Activated naive CD4-positive, alpha-beta T cell treated with anti-CD3 and anti-CD28 coated beads, Interleukin-2, amount 10 ng/mL, durations not matched to agents 7 days and 5 days (primary cell): ENCODE data around the gene PSMB8.

Source experiments
- CTCF ChIA-PET: fragments of 350-600 bp; sonication (Branson Sonifier 250); formaldehyde crosslinking; loops from one replicate; lab custom pipeline; 2021; ENCODE audit warnings: antibody characterized with exemption; lab: Charles Lee
- DNase-seq: peaks from one replicate; pipeline ENCODE4 v3.0.0-alpha.2; 2020
- H3K27ac Mint-ChIP-seq: one replicate; pipeline ENCODE4 v1.8.0; 2021; ENCODE audit warnings: mild to moderate bottlenecking, moderate library complexity, mixed read lengths
- H3K27me3 Mint-ChIP-seq: one replicate; pipeline ENCODE4 v1.8.0; 2021; ENCODE audit warnings: mild to moderate bottlenecking, mixed read lengths
- H3K36me3 Mint-ChIP-seq: one replicate; pipeline ENCODE4 v1.8.0; 2021; ENCODE audit warnings: mixed read lengths
- H3K4me1 Mint-ChIP-seq: one replicate; pipeline ENCODE4 v1.8.0; 2021; ENCODE audit warnings: mixed read lengths
- H3K4me3 Mint-ChIP-seq: one replicate; pipeline ENCODE4 v1.8.0; 2021; ENCODE audit warnings: mild to moderate bottlenecking, moderate library complexity, mixed read lengths
- H3K9me3 Mint-ChIP-seq: one replicate; pipeline ENCODE4 v1.8.0; 2021; ENCODE audit warnings: mixed read lengths

Gene PSMB8

DNA sequence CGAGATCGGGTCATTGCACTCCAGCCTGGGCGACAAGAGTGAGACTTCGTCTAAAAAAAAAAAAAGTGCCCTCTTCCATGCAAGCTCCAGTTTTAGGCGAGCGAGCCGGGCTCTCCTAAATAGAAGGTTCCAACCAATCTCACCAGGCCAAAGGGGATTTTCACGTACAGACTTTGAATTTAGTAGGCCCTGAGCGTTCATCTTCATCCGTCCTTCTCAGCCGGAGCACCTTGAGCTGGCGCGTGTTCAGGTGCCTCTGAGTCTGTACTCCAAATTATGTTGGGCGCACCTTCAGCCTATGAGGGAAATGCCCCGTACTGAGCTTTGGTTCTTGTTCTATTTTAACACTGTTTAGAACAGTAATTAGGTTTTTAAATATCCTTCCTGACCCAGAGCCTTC, 4.5 kb downstream of the PSMB8 start:
- CTCF ChIA-PET: interaction anchor here (0.7 to 6.7 kb wide), 18 partner anchors 11 to 175 kb away, joined by 3 to 184 read pairs (median 5); partner anchors contain the start of genes BRD2, HLA-DMB, PSMB9 and TAP1
- Mint-ChIP-seq H3K4me3 (no peak overlapping the region), H3K36me3 (peaks cover 70% of the 10 kb centered on the region), H3K4me1 (peaks cover 76% of the 10 kb centered on the region), H3K9me3 (no peaks in the 10 kb centered on the region), H3K27ac (peak overlapping the region; percentile 100), H3K27me3 (no peaks in the 10 kb centered on the region)
- no peak for DNase-seq

GRCh38 chr6:32838114-32838958, 5.5 kb downstream of the PSMB8 start, which contains the start of gene TAP2:
TAP2 (minus strand) TSS chr6:32838739; CDS start chr6:32838233, 506 bp downstream.
- DNase-seq: peak; percentile 98
- H3K9me3 Mint-ChIP-seq: no peaks in the 10 kb centered on the region
- H3K27me3 Mint-ChIP-seq: no peaks in the 10 kb centered on the region
- peak within 1 kb of the TSS; percentile 85 for H3K4me3 Mint-ChIP-seq
- H3K36me3 Mint-ChIP-seq: peaks cover 70% of the 10 kb centered on the region
- peaks cover 86% of the 10 kb centered on the region for H3K4me1 Mint-ChIP-seq
- CTCF ChIA-PET: interaction anchor here (0.6 to 6.7 kb wide), 29 partner anchors 10 to 176 kb away, joined by 3 to 184 read pairs (median 4); partner anchors contain the start of genes BRD2, HLA-DMA, HLA-DMB and PSMB9
- H3K27ac Mint-ChIP-seq: peak within 1 kb of the TSS; percentile 100

- H3K27ac Mint-ChIP-seq: peak overlapping the region; percentile 100
- DNase-seq: peak; percentile 23
- CTCF ChIA-PET: interaction anchor here (0.9 to 6.7 kb wide), 15 partner anchors 9 to 147 kb away, joined by 3 to 184 read pairs (median 7); partner anchors contain the start of genes BRD2, HLA-DMA, PSMB9 and TAP1
- peaks cover 88% of the 10 kb centered on the region for H3K4me1 Mint-ChIP-seq
- no peaks in the 10 kb centered on the region for H3K27me3 Mint-ChIP-seq
- H3K9me3 Mint-ChIP-seq: no peaks in the 10 kb centered on the region
- H3K4me3 Mint-ChIP-seq: peak overlapping the region; percentile 85
- H3K36me3 Mint-ChIP-seq: peaks cover 72% of the 10 kb centered on the region
Measured at GRCh38 chr6:32837651-32838113, 6.2 kb downstream of the PSMB8 start.

DNA sequence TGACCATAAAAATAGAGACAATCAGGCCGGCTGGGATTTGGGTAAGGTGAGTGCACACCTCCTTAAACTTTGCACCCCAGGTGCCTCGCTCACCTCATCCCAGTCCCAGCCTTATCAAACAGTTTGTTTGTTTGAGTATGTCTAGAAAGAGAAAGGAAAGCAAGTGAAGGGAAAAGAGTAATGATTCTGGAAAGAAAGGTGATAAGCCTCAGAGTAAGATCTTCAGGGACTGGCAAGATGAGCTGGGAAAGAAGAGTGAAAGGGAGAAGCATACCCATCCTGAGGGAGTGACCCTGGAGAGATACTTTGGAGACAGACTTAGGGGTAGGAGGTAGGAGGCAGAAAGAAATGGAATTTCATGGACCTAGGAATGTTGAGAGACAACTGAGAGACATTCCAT, 7.0 kb downstream of the PSMB8 start:
- H3K36me3 Mint-ChIP-seq: peaks cover 68% of the 10 kb centered on the region
- H3K4me3 Mint-ChIP-seq: peak overlapping the region; percentile 85
- CTCF ChIA-PET: interaction anchor here (1.4 to 6.7 kb wide), 5 partner anchors 8 to 148 kb away, joined by 3 to 184 read pairs (median 22); partner anchors contain the start of genes HLA-DMA, PSMB9 and TAP1
- H3K9me3 Mint-ChIP-seq: no peaks in the 10 kb centered on the region
- no peak for DNase-seq
- H3K4me1 Mint-ChIP-seq: peaks cover 86% of the 10 kb centered on the region
- peak overlapping the region; percentile 100 for H3K27ac Mint-ChIP-seq
- H3K27me3 Mint-ChIP-seq: no peaks in the 10 kb centered on the region

DNA sequence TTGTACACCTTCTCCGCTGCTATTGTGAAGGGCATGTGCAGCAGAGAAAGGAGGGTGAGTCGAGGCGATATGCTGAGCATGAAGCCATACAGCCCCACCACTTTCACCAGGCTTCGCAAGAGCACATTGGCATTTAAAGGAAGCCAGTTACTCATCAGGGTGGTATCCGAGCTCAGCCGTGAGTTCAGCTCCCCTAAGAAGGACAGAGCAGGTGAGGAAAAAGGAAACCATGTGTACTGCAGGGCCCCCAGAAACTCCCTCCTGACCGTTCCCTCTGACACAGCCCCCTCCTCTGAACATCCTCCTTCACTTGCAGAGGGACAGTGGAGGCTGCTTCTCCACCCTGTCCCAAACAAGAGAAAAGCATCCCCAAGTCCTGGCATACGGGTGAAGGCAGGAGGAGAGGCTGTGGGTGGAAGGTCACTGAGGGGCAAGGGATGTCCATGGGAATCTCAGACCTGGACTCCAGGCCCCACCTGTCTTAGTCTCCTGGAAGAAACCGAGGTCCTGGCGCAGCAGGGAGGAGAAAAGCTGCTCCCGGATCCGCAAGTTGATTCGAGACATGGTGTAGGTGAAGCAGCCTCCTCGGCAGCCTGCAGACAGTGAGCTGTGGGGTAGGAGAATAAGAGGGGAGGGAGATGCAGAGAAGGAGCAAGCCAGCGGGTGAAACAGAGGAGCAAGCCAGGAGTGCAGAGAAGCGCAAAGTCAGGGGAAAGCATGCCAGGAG, 8.5 kb downstream of the PSMB8 start:
- H3K36me3 Mint-ChIP-seq: peaks cover 63% of the 10 kb centered on the region
- CTCF ChIA-PET: interaction anchor here (0.8 to 1.3 kb wide), 2 partner anchors 19 to 33 kb away, joined by 3 read pairs; no protein-coding TSS in a partner anchor
- H3K27ac Mint-ChIP-seq: no peak overlapping the region
- H3K4me1 Mint-ChIP-seq: peaks cover 75% of the 10 kb centered on the region
- no peaks in the 10 kb centered on the region for H3K9me3 Mint-ChIP-seq
- H3K4me3 Mint-ChIP-seq: no peak overlapping the region
- no peak for DNase-seq
- H3K27me3 Mint-ChIP-seq: no peaks in the 10 kb centered on the region

GRCh38 chr6:32833664-32834063, 10.2 kb downstream of the PSMB8 start:
- no peak overlapping the region for H3K27ac Mint-ChIP-seq
- CTCF ChIA-PET: no interaction called here
- no peaks in the 10 kb centered on the region for H3K9me3 Mint-ChIP-seq
- H3K4me3 Mint-ChIP-seq: no peak overlapping the region
- H3K4me1 Mint-ChIP-seq: peaks cover 59% of the 10 kb centered on the region
- peaks cover 73% of the 10 kb centered on the region for H3K36me3 Mint-ChIP-seq
- DNase-seq: no peak
- H3K27me3 Mint-ChIP-seq: no peaks in the 10 kb centered on the region

DNA sequence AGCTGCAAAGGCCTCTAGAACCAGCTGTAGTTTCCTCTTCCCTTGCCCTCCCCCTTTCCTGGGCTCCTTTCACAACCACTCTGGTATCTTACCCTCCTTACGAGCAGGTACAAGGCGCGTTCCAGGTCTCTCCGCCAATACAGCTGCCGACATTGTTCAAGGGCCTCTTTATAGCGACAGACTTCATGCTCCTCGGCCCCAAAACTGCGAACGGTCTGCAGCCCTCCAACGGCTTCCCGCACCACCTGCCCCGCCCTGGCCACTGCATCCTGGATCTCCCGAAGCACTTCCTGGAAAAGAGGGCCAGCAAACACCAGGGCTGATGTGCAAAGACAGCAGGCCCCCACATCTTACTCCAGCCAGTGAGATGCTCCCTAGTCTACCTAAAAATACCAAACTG, 11.3 kb downstream of the PSMB8 start:
- CTCF ChIA-PET: interaction anchor here (0.8 to 1.1 kb wide), 2 partner anchors 22 to 38 kb away, joined by 3 read pairs; no protein-coding TSS in a partner anchor
- H3K4me1 Mint-ChIP-seq: peaks cover 65% of the 10 kb centered on the region
- H3K27me3 Mint-ChIP-seq: no peaks in the 10 kb centered on the region
- H3K9me3 Mint-ChIP-seq: no peaks in the 10 kb centered on the region
- peaks cover 80% of the 10 kb centered on the region for H3K36me3 Mint-ChIP-seq
- H3K27ac Mint-ChIP-seq: peak overlapping the region; percentile 31
- H3K4me3 Mint-ChIP-seq: no peak overlapping the region
- no peak for DNase-seq

DNA sequence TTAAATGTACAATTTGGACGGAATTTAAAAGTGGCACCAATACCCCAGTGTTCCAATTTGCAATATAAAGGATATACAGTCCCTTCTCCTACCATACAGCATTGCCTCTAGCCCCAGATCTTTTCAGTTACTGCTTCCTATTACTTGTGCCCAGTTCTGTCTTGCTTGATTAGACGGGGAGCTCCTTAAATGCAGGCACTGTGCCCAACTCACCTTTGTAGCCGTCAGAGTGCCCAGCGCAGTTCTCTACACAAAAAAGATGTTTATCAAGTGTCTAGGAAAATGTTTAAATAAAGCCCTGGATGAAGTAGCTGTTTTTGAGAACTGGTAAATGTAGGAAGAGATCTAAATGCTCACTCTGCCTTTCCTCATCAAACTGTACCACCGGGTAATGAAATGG, 12.9 kb downstream of the PSMB8 start:
- H3K36me3 Mint-ChIP-seq: peaks cover 71% of the 10 kb centered on the region
- H3K9me3 Mint-ChIP-seq: no peaks in the 10 kb centered on the region
- no peak overlapping the region for H3K27ac Mint-ChIP-seq
- no peak overlapping the region for H3K4me3 Mint-ChIP-seq
- no peak for DNase-seq
- CTCF ChIA-PET: interaction anchor here (0.8 to 1.0 kb wide), 2 partner anchors 22 to 37 kb away, joined by 3 to 4 read pairs; partner anchors contain the start of genes PSMB9 and TAP1
- H3K4me1 Mint-ChIP-seq: peaks cover 62% of the 10 kb centered on the region
- H3K27me3 Mint-ChIP-seq: no peaks in the 10 kb centered on the region

DNA sequence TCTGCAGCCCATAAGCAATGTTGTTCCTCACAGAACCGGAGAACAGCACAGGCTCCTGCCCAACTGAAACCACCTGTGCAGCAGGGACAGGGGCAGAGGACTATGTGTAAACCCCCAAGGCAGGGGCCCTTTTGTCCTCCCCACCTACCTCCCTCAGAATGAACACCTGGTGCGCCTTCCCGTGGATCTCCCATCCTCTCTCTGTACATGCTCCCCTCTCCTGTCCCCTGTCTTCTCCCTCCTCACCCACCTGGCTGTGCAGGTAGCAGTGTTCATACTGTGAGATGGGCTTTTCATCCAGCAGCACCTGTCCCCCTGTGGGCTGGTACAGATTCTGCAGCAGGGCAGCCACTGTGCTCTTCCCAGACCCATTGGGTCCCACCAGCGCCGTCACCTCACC, 13.8 kb downstream of the PSMB8 start:
- DNase-seq: no peak
- CTCF ChIA-PET: no interaction called here

GRCh38 chr6:32829495-32829894, 14.4 kb downstream of the PSMB8 start:
- H3K9me3 Mint-ChIP-seq: no peaks in the 10 kb centered on the region
- no peak overlapping the region for H3K27ac Mint-ChIP-seq
- DNase-seq: no peak
- no peak overlapping the region for H3K4me3 Mint-ChIP-seq
- H3K27me3 Mint-ChIP-seq: no peaks in the 10 kb centered on the region
- peaks cover 56% of the 10 kb centered on the region for H3K36me3 Mint-ChIP-seq
- peaks cover 50% of the 10 kb centered on the region for H3K4me1 Mint-ChIP-seq
- CTCF ChIA-PET: interaction anchor here (2.6 to 4.4 kb wide), 2 partner anchors 9 to 39 kb away, joined by 22 to 32 read pairs; partner anchors contain the start of gene TAP2

More for the DNA sequence above, 13.8 kb downstream of the PSMB8 start:
- H3K27ac Mint-ChIP-seq: no peak overlapping the region
- H3K4me3 Mint-ChIP-seq: no peak overlapping the region
- H3K36me3 Mint-ChIP-seq: peaks cover 61% of the 10 kb centered on the region
- H3K4me1 Mint-ChIP-seq: peaks cover 55% of the 10 kb centered on the region
- no peaks in the 10 kb centered on the region for H3K27me3 Mint-ChIP-seq
- H3K9me3 Mint-ChIP-seq: no peaks in the 10 kb centered on the region

GRCh38 chr6:32827025-32827424, 16.8 kb downstream of the PSMB8 start:
- no peaks in the 10 kb centered on the region for H3K27me3 Mint-ChIP-seq

GRCh38 chr6:32825966-32826365, 17.9 kb downstream of the PSMB8 start:
- Mint-ChIP-seq H3K4me1 (peaks cover 22% of the 10 kb centered on the region), H3K4me3 (no peak overlapping the region), H3K27me3 (no peaks in the 10 kb centered on the region), H3K9me3 (no peaks in the 10 kb centered on the region), H3K27ac (no peak overlapping the region), H3K36me3 (peaks cover 31% of the 10 kb centered on the region)
- no peak for DNase-seq
- CTCF ChIA-PET: interaction anchor here (0.5 to 4.4 kb wide), 8 partner anchors 12 to 159 kb away, joined by 3 to 32 read pairs (median 4); partner anchors contain the start of gene TAP2

More at GRCh38 chr6:32827025-32827424, 16.8 kb downstream of the PSMB8 start:
- Mint-ChIP-seq H3K4me1 (peaks cover 28% of the 10 kb centered on the region), H3K4me3 (no peak overlapping the region), H3K36me3 (peaks cover 37% of the 10 kb centered on the region), H3K9me3 (no peaks in the 10 kb centered on the region), H3K27ac (no peak overlapping the region)
- DNase-seq: no peak
- CTCF ChIA-PET: interaction anchor here (1.0 to 4.4 kb wide), 4 partner anchors 11 to 41 kb away, joined by 3 to 32 read pairs (median 13); partner anchors contain the start of gene TAP2

DNA sequence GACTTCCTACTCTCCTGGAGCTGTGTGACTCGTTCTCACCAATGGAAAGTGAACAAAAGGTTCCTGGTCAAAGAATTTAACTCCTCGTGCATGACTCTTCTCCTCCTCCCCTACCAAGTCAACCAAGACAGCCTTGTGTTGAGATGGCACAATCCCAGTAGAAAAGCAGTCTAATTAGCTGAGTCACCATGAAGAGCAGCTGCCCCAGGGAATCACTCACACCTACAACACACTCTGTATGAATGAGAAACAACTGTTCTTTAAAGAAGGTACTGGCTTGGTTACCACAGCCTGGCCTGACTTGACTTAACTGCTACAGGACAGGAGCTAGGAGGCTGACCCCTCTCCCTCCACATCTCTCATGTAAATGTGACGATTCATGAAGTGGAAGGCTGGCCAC, 24.1 kb downstream of the PSMB8 start:
- Mint-ChIP-seq H3K27me3 (no peaks in the 10 kb centered on the region), H3K9me3 (no peaks in the 10 kb centered on the region), H3K4me1 (peaks cover 3% of the 10 kb centered on the region), H3K36me3 (no peaks in the 10 kb centered on the region), H3K27ac (no peak overlapping the region), H3K4me3 (no peak overlapping the region)
- DNase-seq: no peak
- CTCF ChIA-PET: interaction anchor here (1.0 to 1.9 kb wide), 2 partner anchors 12 to 48 kb away, joined by 3 to 7 read pairs; no protein-coding TSS in a partner anchor
